Ovary (tissue), 3 donors: Measurements from ENCODE around the gene TENM4.

Source experiments
- EP300 ChIP-seq: sonication (generic); formaldehyde crosslinking; IDR thresholded peaks from one replicate; pipeline ENCODE4 v1.6.1; 2017; ENCODE audit warnings: antibody characterized with exemption
- TF ChIP-seq, protein P1 (sequence below), 3 donors: fragments of 450-650 bp in 2 of 3; fragments of 200-600 bp in 1 of 3; IDR thresholded peaks; one replicate each; pipeline versions ENCODE4 v1.5.1 to v1.8.0; 2016 to 2022; ENCODE audit warnings: antibody characterized with exemption in 3 of 3, mild to moderate bottlenecking in 1 of 3
- donor health status: DM: no; HTN: no; CAD: no.

DNA sequence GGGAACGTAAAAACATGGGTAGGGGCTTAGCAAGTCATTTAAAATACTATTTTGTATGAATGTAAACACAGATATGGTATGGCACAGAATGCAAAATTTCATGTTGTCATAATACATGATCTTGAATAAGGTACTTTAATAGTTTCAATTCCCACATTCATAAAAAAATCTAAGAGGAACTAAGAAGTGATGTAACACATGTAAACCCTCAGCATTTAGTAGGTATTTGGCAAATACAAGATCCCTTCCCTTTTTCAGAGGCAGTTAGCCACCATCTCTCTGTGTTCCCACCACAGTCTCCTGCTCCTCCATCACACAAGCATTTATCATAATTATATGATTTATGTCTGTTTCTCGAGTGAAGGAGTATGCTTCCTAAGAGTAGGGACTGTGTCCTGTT lies 251.8 kb downstream of the TENM4 start:
- TF ChIP-seq, protein P1, sequence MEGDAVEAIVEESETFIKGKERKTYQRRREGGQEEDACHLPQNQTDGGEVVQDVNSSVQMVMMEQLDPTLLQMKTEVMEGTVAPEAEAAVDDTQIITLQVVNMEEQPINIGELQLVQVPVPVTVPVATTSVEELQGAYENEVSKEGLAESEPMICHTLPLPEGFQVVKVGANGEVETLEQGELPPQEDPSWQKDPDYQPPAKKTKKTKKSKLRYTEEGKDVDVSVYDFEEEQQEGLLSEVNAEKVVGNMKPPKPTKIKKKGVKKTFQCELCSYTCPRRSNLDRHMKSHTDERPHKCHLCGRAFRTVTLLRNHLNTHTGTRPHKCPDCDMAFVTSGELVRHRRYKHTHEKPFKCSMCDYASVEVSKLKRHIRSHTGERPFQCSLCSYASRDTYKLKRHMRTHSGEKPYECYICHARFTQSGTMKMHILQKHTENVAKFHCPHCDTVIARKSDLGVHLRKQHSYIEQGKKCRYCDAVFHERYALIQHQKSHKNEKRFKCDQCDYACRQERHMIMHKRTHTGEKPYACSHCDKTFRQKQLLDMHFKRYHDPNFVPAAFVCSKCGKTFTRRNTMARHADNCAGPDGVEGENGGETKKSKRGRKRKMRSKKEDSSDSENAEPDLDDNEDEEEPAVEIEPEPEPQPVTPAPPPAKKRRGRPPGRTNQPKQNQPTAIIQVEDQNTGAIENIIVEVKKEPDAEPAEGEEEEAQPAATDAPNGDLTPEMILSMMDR (IDR thresholded peaks at IDR 0.05) = no peak
- TF ChIP-seq EP300 = no peak
